ENCODE data around the gene SLC5A5. TPM values are rescaled to one million over a fixed set of nuclear protein-coding genes. Genes with fewer than 3 reads are reported as not detected.

Gene SLC5A5
- total and polyA plus RNA-seq, 3 donors from 2014 or later = 0.79 to 1.4 (median 1.1) TPM

GRCh38 chr19:17865364-17866311 lies 6.1 kb upstream of the SLC5A5 start:
- intact Hi-C loops (cut with DNase I; ENCODE audit: low total_unique reads) = no loop called here
- 77% methylated on average over 11 to 13 of the region's 13 CpGs for WGBS, 2 donors
- no peaks in the 10 kb centered on the region for H3K36me3 ChIP-seq (ENCODE audit: low read depth, missing control alignments)
- DNase-seq = no peak
- H3K27ac ChIP-seq = no peak overlapping the region
- TF ChIP-seq POLR2A (IDR thresholded peaks at IDR 0.05) (no peak), CTCF (IDR thresholded peaks at IDR 0.05) (no peak)
- H3K9me3 ChIP-seq = no peaks in the 10 kb centered on the region
- H3K4me1 ChIP-seq = peaks cover 17% of the 10 kb centered on the region
- H3K27me3 ChIP-seq = no peaks in the 10 kb centered on the region
- H3K4me3 ChIP-seq = no peak overlapping the region

DNA sequence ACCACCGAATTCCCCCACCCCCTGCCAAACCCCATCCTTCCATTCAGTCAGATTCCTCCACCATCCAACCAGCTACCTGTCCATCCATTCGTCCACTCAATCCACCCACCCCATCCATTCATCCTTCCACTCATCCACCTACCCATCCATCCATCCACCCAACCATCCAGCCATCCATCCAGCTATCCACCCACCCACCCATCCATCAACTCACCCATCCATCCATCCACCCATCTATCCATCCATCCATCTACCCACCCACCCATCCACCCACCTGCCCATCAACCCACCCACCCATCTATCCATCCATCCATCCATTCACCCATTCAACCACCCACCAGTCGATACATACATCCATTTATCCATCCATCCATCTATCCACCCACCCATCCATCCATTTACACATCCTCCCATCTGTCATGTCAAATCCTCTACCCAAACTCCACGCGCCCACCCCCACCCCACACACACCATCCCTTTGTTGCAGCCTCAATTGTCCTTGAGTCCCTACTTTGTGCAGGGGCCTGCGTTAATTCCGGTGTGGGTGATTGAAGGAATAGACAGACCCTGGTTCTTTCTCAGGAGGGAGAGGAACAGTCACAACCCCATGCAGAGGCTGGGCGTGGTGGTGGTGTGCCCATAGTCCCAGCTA lies 5.3 kb upstream of the SLC5A5 start:
- no peak for DNase-seq
- intact Hi-C loops (cut with DNase I; ENCODE audit: low total_unique reads) = no loop called here

DNA sequence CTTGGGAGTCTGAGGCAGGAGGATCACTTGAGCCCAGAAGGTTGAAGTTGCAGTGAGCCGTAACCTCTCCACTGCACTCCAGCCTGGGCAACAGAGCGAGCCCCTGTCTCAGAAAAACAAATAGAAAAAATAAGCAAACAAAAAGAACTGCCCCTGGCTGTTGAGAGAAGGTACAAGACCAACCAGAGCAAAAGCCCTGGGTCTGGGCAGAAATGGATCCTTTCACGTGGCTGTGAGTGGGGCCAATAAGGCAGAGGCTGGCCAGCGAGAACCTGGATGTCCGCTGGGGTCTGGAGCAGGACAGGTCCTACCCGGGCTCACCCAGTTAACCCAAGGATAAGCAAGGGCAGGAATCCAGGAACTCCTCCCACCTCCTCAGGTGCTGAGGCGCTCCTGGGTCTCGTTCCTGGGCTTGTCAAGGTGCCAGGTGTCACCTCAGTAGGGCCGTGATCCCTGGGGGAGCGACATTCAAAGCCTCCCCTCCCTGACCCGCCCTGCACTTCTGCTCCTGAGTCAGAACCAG lies 4.7 kb upstream of the SLC5A5 start:
- TF ChIP-seq CTCF (IDR thresholded peaks at IDR 0.05) = no peak
- TF ChIP-seq POLR2A (IDR thresholded peaks at IDR 0.05) = no peak
- 88 to 96% methylated on average over 7 to 11 of the region's 11 CpGs for WGBS, 2 donors
- Histone ChIP-seq H3K9me3 (no peaks in the 10 kb centered on the region), H3K27me3 (no peaks in the 10 kb centered on the region), H3K27ac (no peak overlapping the region), H3K4me1 (peaks cover 5% of the 10 kb centered on the region), H3K36me3 (ENCODE audit: low read depth, missing control alignments) (no peaks in the 10 kb centered on the region), H3K4me3 (no peak overlapping the region)
- DNase-seq = no peak
- intact Hi-C loops (cut with DNase I; ENCODE audit: low total_unique reads) = no loop called here

More for the DNA sequence above, 5.3 kb upstream of the SLC5A5 start:
- 86 to 87% methylated on average over 8 of the region's 8 CpGs for WGBS, 2 donors
- Histone ChIP-seq H3K36me3 (ENCODE audit: low read depth, missing control alignments) (no peaks in the 10 kb centered on the region), H3K27ac (no peak overlapping the region), H3K9me3 (no peaks in the 10 kb centered on the region), H3K4me1 (peaks cover 9% of the 10 kb centered on the region), H3K27me3 (no peaks in the 10 kb centered on the region), H3K4me3 (no peak overlapping the region)
- TF ChIP-seq CTCF (IDR thresholded peaks at IDR 0.05) (no peak), POLR2A (IDR thresholded peaks at IDR 0.05) (no peak)

- H3K27me3 ChIP-seq = no peaks in the 10 kb centered on the region
- WGBS, 2 donors = 70 to 79% methylated on average over 6 of the region's 6 CpGs
- peaks cover 11% of the 10 kb centered on the region for H3K4me1 ChIP-seq
- DNase-seq = no peak
- H3K36me3 ChIP-seq (ENCODE audit: low read depth, missing control alignments) = no peaks in the 10 kb centered on the region
- no peaks in the 10 kb centered on the region for H3K9me3 ChIP-seq
- TF ChIP-seq POLR2A (IDR thresholded peaks at IDR 0.05) (no peak), CTCF (IDR thresholded peaks at IDR 0.05) (no peak)
- H3K4me3 ChIP-seq = no peak overlapping the region
- intact Hi-C loops (cut with DNase I; ENCODE audit: low total_unique reads) = no loop called here
- no peak overlapping the region for H3K27ac ChIP-seq
Measured at GRCh38 chr19:17868669-17869068, 3.1 kb upstream of the SLC5A5 start.

Data from testis (tissue), 3 donors.